ENCODE results near the gene TPMT.

TPMT gene

DNA sequence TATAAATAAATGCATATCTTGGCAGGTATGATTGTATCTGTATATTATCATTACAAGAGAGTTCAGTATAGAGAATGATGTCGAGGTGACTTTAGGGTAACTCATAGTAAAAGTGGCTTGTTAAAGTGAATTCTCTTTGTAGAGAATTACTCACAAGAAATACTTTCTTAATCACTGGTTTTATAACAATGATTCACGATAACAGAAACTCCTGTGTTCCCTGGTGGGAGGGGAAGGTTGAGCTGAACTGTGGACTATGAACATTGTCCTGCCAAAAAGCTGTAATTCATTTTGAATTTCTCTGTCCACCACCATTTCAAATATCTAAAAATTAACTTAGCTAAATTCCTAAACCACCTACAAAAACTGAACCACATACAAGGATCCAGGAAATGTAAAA lies 7.7 kb downstream of the TPMT start:
- H3K27me3 Mint-ChIP-seq (ENCODE audit: low read depth), result no peaks in the 10 kb centered on the region
- peaks cover 3% of the 10 kb centered on the region for H3K4me1 Mint-ChIP-seq (ENCODE audit: low read depth)
- H3K9me3 Mint-ChIP-seq, result no peaks in the 10 kb centered on the region
- no peak overlapping the region for H3K27ac Mint-ChIP-seq
- no peak overlapping the region for H3K4me3 Mint-ChIP-seq
- no peak for DNase-seq (ENCODE audit: low spot score)
- H3K36me3 Mint-ChIP-seq (ENCODE audit: low read depth), result peaks cover 21% of the 10 kb centered on the region

DNA sequence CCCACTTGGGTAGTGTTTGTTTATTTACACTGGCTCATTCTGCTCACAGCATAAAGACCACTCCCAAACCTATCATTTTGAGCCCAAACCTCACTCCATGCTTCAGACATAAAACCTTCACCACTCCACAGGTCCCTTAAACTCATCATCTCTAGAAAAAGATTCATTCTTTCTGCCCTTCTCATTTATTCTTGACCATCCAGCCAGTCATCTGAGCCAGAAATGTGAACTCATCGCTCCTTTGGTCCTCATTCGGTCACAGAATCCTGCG lies 12.4 kb downstream of the TPMT start:
- Mint-ChIP-seq H3K9me3 (no peaks in the 10 kb centered on the region), H3K4me1 (ENCODE audit: low read depth) (no peaks in the 10 kb centered on the region), H3K4me3 (no peak overlapping the region), H3K27me3 (ENCODE audit: low read depth) (no peaks in the 10 kb centered on the region), H3K27ac (no peak overlapping the region), H3K36me3 (ENCODE audit: low read depth) (peaks cover 26% of the 10 kb centered on the region)
- no peak for DNase-seq (ENCODE audit: low spot score)

DNA sequence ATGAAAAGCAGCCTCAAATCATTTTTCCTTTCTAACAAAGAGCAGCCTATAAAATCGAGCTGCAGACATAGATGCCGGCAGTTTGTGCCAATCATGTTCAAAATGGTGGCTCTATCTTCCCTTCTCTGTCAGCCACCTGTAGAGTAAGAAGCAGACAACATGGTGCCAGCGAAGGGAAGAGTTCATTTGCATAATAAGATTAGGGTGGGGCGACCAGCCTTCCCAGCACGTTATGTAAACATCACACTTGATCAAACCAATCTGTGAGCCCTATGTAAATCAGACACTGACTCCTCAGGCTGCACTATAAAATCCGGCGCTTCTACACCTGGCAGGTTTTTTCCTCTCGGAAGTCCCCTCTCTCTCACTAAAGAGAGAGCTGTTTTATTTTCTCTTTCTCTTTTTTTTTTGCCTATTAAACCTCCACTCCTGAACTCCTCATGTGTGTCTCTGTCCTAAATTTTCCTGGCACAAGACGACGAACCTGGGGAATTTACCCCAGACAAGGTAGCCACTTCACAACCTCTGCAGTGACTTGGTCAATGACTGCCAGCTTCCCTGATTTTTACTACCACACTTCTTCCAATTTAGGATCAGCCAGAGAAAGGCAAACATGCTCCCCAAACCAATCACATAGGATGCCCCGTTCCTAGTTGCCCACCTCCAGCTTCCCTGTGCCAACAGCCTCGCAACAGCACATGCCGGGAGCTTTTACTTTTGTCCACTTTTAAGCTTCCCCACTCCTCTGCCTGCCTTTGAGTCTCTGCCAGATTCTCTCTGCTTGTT lies 12.9 kb downstream of the TPMT start:
- DNase-seq (ENCODE audit: low spot score), result no peak
- H3K4me3 Mint-ChIP-seq, result no peak overlapping the region
- H3K9me3 Mint-ChIP-seq, result no peaks in the 10 kb centered on the region
- H3K27ac Mint-ChIP-seq, result no peak overlapping the region
- peaks cover 26% of the 10 kb centered on the region for H3K36me3 Mint-ChIP-seq (ENCODE audit: low read depth)
- H3K4me1 Mint-ChIP-seq (ENCODE audit: low read depth), result no peaks in the 10 kb centered on the region
- no peaks in the 10 kb centered on the region for H3K27me3 Mint-ChIP-seq (ENCODE audit: low read depth)

DNA sequence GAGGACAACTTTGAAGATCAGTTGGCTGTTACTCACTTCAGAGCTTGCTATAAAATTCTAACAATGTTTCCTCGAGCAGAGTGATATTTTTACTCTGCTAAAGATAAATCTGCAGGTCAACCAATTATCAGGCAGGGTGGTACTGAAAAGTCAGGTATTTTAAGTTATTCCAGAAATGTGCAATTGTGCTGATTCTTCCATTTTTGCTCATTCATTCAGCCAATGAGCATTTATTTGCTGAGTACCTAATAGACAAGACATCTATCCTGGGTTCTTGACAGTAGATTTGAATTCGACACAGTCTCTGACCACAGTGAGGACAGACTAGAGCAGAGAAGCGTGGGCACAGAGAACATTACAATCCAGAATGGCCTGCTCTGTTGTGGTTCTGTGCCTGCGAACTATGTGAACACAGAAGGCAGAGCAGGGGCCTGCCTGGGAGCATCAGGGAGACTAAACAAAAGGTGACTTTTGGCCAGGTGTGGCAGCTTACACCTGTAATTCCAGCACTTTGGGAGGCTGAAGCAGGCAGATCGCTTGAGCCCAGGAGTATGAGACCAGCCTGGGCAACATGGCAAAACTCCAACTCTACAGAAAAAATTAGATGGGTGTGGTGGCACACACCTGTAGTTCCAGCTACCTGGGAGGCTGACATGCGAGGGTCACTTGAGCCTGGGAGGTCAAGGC lies 14.8 kb downstream of the TPMT start:
- Mint-ChIP-seq H3K27me3 (ENCODE audit: low read depth) (no peaks in the 10 kb centered on the region), H3K9me3 (no peaks in the 10 kb centered on the region), H3K27ac (no peak overlapping the region), H3K4me3 (no peak overlapping the region), H3K36me3 (ENCODE audit: low read depth) (peaks cover 30% of the 10 kb centered on the region), H3K4me1 (ENCODE audit: low read depth) (peaks cover 2% of the 10 kb centered on the region)
- DNase-seq (ENCODE audit: low spot score), result no peak

DNA sequence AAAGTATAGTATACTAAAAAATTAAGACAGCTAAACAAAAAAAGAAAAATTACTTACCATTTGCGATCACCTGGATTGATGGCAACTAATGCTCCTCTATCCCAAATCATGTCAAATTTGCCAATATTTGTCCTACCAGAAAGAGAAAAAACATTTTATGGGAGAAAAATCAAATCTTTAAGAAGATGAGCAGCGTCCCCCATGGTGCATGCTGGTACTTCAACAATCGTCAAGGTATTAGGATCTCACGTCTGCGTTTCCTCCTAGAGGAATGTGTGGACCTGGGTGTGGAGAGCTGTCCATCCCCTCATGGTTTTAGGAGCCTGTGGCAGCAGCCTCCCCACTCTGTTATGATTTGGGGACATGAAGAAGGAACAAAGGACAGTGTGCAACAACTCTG lies 16.0 kb downstream of the TPMT start:
- Mint-ChIP-seq H3K27ac (no peak overlapping the region), H3K9me3 (no peaks in the 10 kb centered on the region), H3K27me3 (ENCODE audit: low read depth) (no peaks in the 10 kb centered on the region), H3K4me3 (no peak overlapping the region), H3K4me1 (ENCODE audit: low read depth) (peaks cover 3% of the 10 kb centered on the region), H3K36me3 (ENCODE audit: low read depth) (peaks cover 30% of the 10 kb centered on the region)
- DNase-seq (ENCODE audit: low spot score), result no peak

DNA sequence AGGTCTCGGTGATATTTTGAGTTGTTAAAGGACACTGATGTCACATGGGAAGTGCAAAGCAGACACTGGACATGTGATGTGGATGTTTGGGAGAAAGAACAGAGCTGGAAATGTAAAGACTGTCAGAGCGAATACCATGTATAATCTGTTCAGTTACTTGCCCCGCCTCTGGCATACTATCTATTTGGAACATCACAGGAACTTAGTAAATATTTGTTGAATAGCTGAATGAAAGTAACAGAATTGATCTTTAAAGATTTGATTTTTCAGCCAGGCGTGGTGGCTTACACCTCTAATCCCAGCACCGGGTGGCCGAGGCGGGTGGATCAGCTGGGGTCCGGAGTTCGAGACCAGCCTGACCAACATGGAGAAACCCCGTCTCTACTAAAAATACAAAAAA lies 18.6 kb downstream of the TPMT start:
- Mint-ChIP-seq H3K4me1 (ENCODE audit: low read depth) (peaks cover 3% of the 10 kb centered on the region), H3K4me3 (no peak overlapping the region), H3K27me3 (ENCODE audit: low read depth) (no peaks in the 10 kb centered on the region), H3K9me3 (no peaks in the 10 kb centered on the region), H3K36me3 (ENCODE audit: low read depth) (peaks cover 25% of the 10 kb centered on the region), H3K27ac (no peak overlapping the region)
- DNase-seq (ENCODE audit: low spot score), result no peak

DNA sequence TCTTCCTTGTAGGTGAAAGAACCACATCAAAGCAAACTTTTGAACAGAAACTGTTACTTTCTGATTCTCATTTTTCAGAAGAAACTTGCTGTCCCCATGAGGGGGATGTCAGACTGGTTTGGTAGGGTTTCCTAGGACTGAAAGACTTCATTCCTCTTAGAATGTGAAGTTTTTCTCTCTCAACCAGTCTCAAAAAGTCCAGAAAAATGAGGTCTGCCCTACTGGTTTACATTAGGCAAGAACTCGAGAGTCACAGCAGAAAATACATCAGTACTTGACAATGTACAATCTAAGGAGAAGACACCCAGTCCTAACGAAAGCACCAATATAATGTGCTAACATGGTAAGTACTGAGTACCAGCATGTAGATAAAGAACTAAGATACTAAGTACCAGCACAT lies 19.7 kb downstream of the TPMT start:
- no peak for DNase-seq (ENCODE audit: low spot score)
- H3K4me3 Mint-ChIP-seq, result no peak overlapping the region
- H3K27me3 Mint-ChIP-seq (ENCODE audit: low read depth), result no peaks in the 10 kb centered on the region

DNA sequence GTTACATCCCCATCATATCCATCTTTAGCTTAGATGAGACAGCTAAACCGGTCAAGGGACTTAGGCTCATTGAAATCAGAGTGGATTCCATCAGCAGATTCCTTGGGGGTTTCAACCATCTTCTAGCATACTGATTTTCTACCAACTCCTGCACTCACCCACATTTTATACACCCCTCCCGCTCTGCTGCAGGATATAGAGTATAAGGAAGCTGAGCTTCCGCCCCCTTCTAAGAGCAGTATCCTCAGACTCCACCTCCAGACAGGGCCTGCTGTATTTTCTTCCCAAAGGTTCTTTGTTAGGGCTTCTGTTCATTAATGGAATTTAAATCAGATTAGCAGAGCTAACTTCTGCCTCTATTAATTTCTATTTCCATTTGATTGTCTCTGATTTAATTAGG lies 22.5 kb downstream of the TPMT start:
- Mint-ChIP-seq H3K36me3 (ENCODE audit: low read depth) (peaks cover 12% of the 10 kb centered on the region), H3K4me1 (ENCODE audit: low read depth) (peaks cover 3% of the 10 kb centered on the region), H3K27ac (no peak overlapping the region), H3K27me3 (ENCODE audit: low read depth) (no peaks in the 10 kb centered on the region), H3K4me3 (no peak overlapping the region), H3K9me3 (no peaks in the 10 kb centered on the region)
- no peak for DNase-seq (ENCODE audit: low spot score)

More for the DNA sequence above, 19.7 kb downstream of the TPMT start:
- Mint-ChIP-seq H3K9me3 (no peaks in the 10 kb centered on the region), H3K27ac (no peak overlapping the region), H3K4me1 (ENCODE audit: low read depth) (peaks cover 3% of the 10 kb centered on the region), H3K36me3 (ENCODE audit: low read depth) (peaks cover 24% of the 10 kb centered on the region)

GRCh38 chr6:18126121-18126520 lies 28.8 kb downstream of the TPMT start:
- peaks cover 10% of the 10 kb centered on the region for H3K4me1 Mint-ChIP-seq (ENCODE audit: low read depth)
- peaks cover 37% of the 10 kb centered on the region for H3K27me3 Mint-ChIP-seq (ENCODE audit: low read depth)
- H3K4me3 Mint-ChIP-seq, result no peak overlapping the region
- no peak overlapping the region for H3K27ac Mint-ChIP-seq
- no peaks in the 10 kb centered on the region for H3K36me3 Mint-ChIP-seq (ENCODE audit: low read depth)
- no peak for DNase-seq (ENCODE audit: low spot score)
- no peaks in the 10 kb centered on the region for H3K9me3 Mint-ChIP-seq

DNA sequence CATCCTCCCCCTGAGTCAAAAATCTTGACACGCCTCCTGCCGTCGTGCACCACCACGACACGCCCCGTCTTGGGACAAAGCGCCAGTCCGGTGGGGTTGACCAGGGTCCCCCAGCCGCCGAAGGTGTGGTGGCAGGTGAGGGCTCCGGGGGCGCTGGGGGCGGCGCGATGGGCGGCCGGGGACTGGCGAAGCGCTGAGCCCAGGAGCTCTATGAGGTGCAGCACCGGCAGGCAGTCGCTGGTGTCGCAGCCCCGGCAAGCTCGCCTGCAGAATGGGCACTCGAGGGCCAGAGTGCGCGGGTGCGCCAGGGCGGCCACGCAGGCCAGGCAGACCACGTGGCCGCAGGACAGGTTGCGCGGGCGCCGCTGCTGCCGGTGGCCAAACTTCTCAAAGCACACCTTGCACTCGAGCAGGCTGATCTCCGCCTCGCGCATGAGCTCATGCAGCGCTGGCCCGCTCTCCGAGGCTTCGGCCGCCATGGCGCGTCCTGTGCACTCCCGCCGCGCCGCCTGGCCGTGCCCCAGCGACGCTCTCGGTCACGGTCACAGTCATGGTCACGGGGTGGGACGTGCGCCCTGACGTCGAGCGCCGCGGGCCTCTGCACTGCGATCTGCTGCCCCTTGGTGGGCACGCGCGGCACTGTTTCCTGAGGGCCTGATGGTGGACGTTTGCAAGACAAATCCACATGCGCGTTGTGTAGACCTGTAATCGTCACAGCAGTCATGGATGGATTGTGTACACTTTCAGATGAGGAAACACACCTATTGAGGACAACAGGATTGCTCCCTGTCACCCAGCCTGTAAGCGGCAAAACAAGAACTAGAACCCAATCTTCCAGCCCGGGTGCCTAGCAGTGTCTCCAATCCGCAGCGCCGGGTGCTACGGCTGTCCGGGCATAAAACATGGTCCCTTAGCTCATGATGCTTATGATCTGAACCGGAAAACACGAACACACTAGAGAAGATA lies 32.5 kb downstream of the TPMT start, which contains the start of gene NHLRC1:
TSS of gene NHLRC1 (minus strand) at position 550 of the 966 bp plus-strand sequence. CDS start at position 479, 71 bp downstream.
- Mint-ChIP-seq H3K4me3 (peak within 1 kb of the TSS; percentile 80), H3K9me3 (no peaks in the 10 kb centered on the region), H3K27ac (no peak within 1 kb of the TSS), H3K36me3 (ENCODE audit: low read depth) (no peaks in the 10 kb centered on the region), H3K27me3 (ENCODE audit: low read depth) (peaks cover 64% of the 10 kb centered on the region), H3K4me1 (ENCODE audit: low read depth) (peaks cover 10% of the 10 kb centered on the region)
- DNase-seq (ENCODE audit: low spot score), result peak; percentile 73

DNA sequence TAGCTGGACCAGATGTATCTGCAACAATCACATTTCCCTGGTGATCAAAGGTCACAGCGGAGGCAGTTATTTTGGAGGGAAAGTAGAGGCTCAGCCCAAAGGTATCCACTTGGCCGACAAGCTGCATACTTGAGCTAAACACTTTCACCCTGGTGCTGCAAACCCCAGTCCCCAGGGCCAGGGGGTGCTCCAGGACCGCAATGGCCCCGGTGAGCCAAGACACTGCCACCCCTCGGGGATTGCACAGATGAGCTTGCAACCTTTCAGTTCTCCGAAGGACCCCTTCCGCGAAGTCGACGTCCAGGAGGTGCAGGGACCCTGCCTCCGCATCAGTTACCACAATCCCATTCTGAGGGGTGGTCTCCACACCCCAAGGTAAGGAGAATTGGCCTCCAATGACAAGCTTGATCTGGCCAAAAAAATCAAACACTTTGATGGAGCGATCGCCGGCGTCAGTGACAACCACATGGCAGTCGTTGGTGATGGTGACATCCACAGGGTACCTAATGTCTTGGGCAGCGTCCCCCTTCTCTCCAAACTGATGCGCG lies 33.2 kb downstream of the TPMT start:
- Mint-ChIP-seq H3K27ac (no peak overlapping the region), H3K27me3 (ENCODE audit: low read depth) (peaks cover 68% of the 10 kb centered on the region), H3K4me3 (peak overlapping the region; percentile 80), H3K9me3 (no peaks in the 10 kb centered on the region), H3K4me1 (ENCODE audit: low read depth) (peaks cover 10% of the 10 kb centered on the region), H3K36me3 (ENCODE audit: low read depth) (no peaks in the 10 kb centered on the region)
- no peak for DNase-seq (ENCODE audit: low spot score)

GRCh38 chr6:18119236-18119635 lies 35.6 kb downstream of the TPMT start:
- Mint-ChIP-seq H3K27me3 (ENCODE audit: low read depth) (peaks cover 59% of the 10 kb centered on the region), H3K4me1 (ENCODE audit: low read depth) (peaks cover 17% of the 10 kb centered on the region), H3K27ac (no peak overlapping the region), H3K36me3 (ENCODE audit: low read depth) (no peaks in the 10 kb centered on the region), H3K9me3 (no peaks in the 10 kb centered on the region), H3K4me3 (no peak overlapping the region)
- DNase-seq (ENCODE audit: low spot score), result no peak

- no peaks in the 10 kb centered on the region for H3K9me3 Mint-ChIP-seq
- H3K4me3 Mint-ChIP-seq, result no peak overlapping the region
- H3K4me1 Mint-ChIP-seq (ENCODE audit: low read depth), result peaks cover 17% of the 10 kb centered on the region
- H3K27ac Mint-ChIP-seq, result no peak overlapping the region
- DNase-seq (ENCODE audit: low spot score), result no peak
- H3K27me3 Mint-ChIP-seq (ENCODE audit: low read depth), result peaks cover 60% of the 10 kb centered on the region
- H3K36me3 Mint-ChIP-seq (ENCODE audit: low read depth), result no peaks in the 10 kb centered on the region
Measured at GRCh38 chr6:18118330-18118729, 36.5 kb downstream of the TPMT start.

- H3K36me3 Mint-ChIP-seq (ENCODE audit: low read depth), result no peaks in the 10 kb centered on the region
- H3K9me3 Mint-ChIP-seq, result no peaks in the 10 kb centered on the region
- no peak for DNase-seq (ENCODE audit: low spot score)
- H3K4me1 Mint-ChIP-seq (ENCODE audit: low read depth), result peaks cover 10% of the 10 kb centered on the region
- peaks cover 63% of the 10 kb centered on the region for H3K27me3 Mint-ChIP-seq (ENCODE audit: low read depth)
- H3K27ac Mint-ChIP-seq, result no peak overlapping the region
- H3K4me3 Mint-ChIP-seq, result no peak overlapping the region
Measured at GRCh38 chr6:18117136-18117535, 37.7 kb downstream of the TPMT start.

All from T-helper 2 cell treated with Interferon-gamma antibody and Interleukin-4, amounts not matched to agents 5 μg/mL and 100 μg/mL, for 36 hours (primary cell).